Lower lobe of right lung (tissue), 2 donors: ENCODE measurements around the gene TP63. TPM values are rescaled to one million over a fixed set of nuclear protein-coding genes. Genes with fewer than 3 reads are reported as not detected.

ENCODE experiments used
- ATAC-seq, 2 donors: fragments of 200-7000 bp; cut with Tn5 transposase; one replicate each; pipeline ENCODE4 v1.9.1; 2020 to 2022; ENCODE audit warnings: mild to moderate bottlenecking in 2 of 2, moderate library complexity in 2 of 2
- DNase-seq: peaks from one replicate; pipeline ENCODE4 v3.0.0-alpha.2; 2020
- H3K27ac ChIP-seq: fragments of 200-600 bp; one replicate; pipeline ENCODE4 v1.8.0; 2022
- H3K27me3 ChIP-seq: fragments of 200-600 bp; one replicate; pipeline ENCODE4 v1.8.0; 2022; ENCODE audit warnings: low read depth
- H3K36me3 ChIP-seq: fragments of 200-600 bp; one replicate; pipeline ENCODE4 v1.8.0; 2022; ENCODE audit warnings: mild to moderate bottlenecking
- H3K4me1 ChIP-seq: fragments of 200-600 bp; one replicate; pipeline ENCODE4 v1.8.0; 2022
- H3K4me3 ChIP-seq: fragments of 200-600 bp; one replicate; pipeline ENCODE4 v1.8.0; 2022; ENCODE audit warnings: mild to moderate bottlenecking
- H3K9me3 ChIP-seq: fragments of 200-600 bp; one replicate; pipeline ENCODE4 v1.8.0; 2022
- CTCF ChIP-seq: fragments of 200-600 bp; IDR thresholded peaks from one replicate; pipeline ENCODE4 v1.8.0; 2022; ENCODE audit warnings: antibody characterized with exemption, mild to moderate bottlenecking
- intact Hi-C: fragments of 100-400 bp; cut with DNase I; formaldehyde crosslinking; loops from one replicate; pipeline ENCODE4 v1.11.0; 2022
- total RNA-seq: library from RNA; stranded (reverse); fragmentation: NEBNext Ultra II Directional; extraction: Animal tissue kit (Norgen Biotek cat#: 25700); gene quantifications from one replicate; pipeline ENCODE4 v1.2.1, GENCODE V29; 2021
- donor health status: DM: no; HTN: yes; CAD: no; lungs with severe emphysema.

The TP63 gene
- total RNA-seq, 1 donor from 2014 or later = 2.1 TPM

GRCh38 chr3:189635339-189635738, 4.2 kb downstream of the TP63 start:
- no peak for DNase-seq
- Histone ChIP-seq H3K36me3 (no peaks in the 10 kb centered on the region), H3K27ac (no peak overlapping the region), H3K27me3 (no peaks in the 10 kb centered on the region), H3K4me1 (peaks cover 2% of the 10 kb centered on the region), H3K4me3 (no peak overlapping the region), H3K9me3 (no peaks in the 10 kb centered on the region)
- no peak for TF ChIP-seq CTCF
- ATAC-seq = no peak
- intact Hi-C loops = no loop called here

GRCh38 chr3:189636048-189636447, 4.9 kb downstream of the TP63 start:
- no peaks in the 10 kb centered on the region for H3K4me1 ChIP-seq
- intact Hi-C loops = no loop called here
- TF ChIP-seq CTCF = no peak
- H3K9me3 ChIP-seq = no peaks in the 10 kb centered on the region
- H3K27ac ChIP-seq = no peak overlapping the region
- H3K36me3 ChIP-seq = no peaks in the 10 kb centered on the region
- no peak for DNase-seq
- no peak for ATAC-seq
- no peaks in the 10 kb centered on the region for H3K27me3 ChIP-seq
- H3K4me3 ChIP-seq = no peak overlapping the region

GRCh38 chr3:189637750-189638149, 6.6 kb downstream of the TP63 start:
- no peak for TF ChIP-seq CTCF
- H3K27ac ChIP-seq = no peak overlapping the region
- ATAC-seq (no peak), DNase-seq (no peak)
- no peaks in the 10 kb centered on the region for H3K27me3 ChIP-seq
- intact Hi-C loops = no loop called here
- no peak overlapping the region for H3K4me3 ChIP-seq
- no peaks in the 10 kb centered on the region for H3K36me3 ChIP-seq
- H3K4me1 ChIP-seq = no peaks in the 10 kb centered on the region
- no peaks in the 10 kb centered on the region for H3K9me3 ChIP-seq

GRCh38 chr3:189638276-189639031, 7.3 kb downstream of the TP63 start:
- ATAC-seq (no peak), DNase-seq (no peak)
- no peaks in the 10 kb centered on the region for H3K36me3 ChIP-seq
- intact Hi-C loops = no loop called here
- H3K27ac ChIP-seq = no peak overlapping the region
- TF ChIP-seq CTCF = no peak
- no peaks in the 10 kb centered on the region for H3K9me3 ChIP-seq
- H3K4me3 ChIP-seq = no peak overlapping the region
- no peaks in the 10 kb centered on the region for H3K4me1 ChIP-seq
- no peaks in the 10 kb centered on the region for H3K27me3 ChIP-seq

- Histone ChIP-seq H3K27me3 (no peaks in the 10 kb centered on the region), H3K4me3 (no peak overlapping the region), H3K4me1 (no peaks in the 10 kb centered on the region), H3K36me3 (no peaks in the 10 kb centered on the region), H3K27ac (no peak overlapping the region), H3K9me3 (no peaks in the 10 kb centered on the region)
- intact Hi-C loops = no loop called here
- ATAC-seq (no peak), DNase-seq (no peak)
- TF ChIP-seq CTCF = no peak
Observed at GRCh38 chr3:189641776-189642175, 10.6 kb downstream of the TP63 start.
